Measurements from ENCODE around the gene NFATC1.

NFATC1 gene

DNA sequence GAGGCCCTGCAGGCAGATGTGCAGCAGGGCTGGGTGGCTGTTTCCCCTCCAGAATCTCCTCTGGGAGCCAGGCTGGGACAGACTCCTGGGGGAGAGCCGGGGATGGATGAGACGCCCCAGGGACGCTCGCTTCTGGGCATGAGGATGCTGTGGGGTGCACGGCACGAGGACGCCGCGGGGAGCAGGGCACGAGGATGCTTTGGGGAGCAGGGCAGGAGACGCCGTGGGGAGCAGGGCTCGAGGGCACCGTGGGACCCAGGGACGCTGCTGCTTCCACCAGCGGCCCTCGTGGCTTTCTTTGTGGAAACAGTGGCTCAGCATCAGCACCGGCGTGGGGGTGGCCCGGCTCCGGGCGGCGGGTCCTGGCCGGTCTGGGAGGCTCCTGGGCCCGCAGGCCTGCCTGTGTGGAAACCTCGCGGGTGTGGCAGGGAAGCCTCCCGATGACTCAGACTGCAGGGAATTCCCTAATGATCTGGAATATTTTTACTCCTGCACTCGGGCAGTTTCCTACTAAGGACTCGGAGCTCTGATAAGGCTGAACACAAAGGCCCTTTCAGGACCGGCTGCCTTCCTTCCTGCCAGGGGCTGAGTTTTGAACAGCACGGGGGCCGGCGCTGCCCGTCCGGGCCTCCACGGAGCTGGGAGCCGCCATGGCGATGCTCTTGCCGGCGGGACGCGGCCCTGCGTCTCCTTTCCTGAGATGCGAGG is 62.6 kb downstream of the NFATC1 start:
- peak; percentile 49 for DNase-seq (ENCODE audit: low read depth)

DNA sequence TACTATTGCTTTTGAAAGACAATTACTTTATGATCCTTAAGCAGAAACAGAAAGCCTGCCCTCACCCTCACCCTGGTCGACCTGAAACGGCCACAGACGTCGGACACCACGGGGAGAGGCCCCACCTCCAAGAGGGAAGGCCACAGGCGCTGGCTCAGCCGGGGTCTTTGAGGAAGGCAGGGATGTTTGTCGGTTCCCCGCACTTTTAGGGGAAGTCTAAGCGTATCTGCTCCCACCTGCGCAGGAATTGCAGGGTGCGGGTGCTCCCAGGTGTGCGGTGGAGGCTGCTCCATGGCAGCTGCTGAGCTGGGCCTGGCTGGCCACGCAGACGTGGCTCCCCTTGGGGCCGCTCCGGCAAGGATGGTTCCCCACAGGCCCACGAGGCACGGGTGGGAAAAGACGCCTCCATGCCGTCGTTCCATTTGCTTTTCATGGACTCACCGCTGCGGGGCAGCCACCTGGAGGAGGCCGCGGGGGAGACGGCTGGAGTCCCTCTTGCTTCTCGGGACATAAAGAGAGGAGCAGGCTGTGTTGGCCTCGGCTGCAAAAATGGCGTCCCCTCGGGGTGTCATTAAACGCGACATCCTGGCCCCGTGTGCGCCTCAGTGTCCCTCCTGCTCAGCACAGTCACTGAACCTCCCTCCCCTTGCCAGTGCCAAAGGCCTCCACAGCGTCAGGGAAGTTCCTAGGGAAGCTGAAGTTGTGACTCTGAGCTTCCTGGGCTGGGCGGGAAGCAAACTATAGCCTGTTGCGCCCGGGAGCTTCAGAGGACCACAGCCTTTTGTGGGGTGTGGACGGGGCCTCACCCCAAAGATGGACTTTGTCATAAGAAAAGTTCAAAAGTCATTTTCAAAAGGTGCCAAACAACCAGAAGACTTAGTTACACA is 63.4 kb downstream of the NFATC1 start:
- DNase-seq (ENCODE audit: low read depth), result no peak

DNA sequence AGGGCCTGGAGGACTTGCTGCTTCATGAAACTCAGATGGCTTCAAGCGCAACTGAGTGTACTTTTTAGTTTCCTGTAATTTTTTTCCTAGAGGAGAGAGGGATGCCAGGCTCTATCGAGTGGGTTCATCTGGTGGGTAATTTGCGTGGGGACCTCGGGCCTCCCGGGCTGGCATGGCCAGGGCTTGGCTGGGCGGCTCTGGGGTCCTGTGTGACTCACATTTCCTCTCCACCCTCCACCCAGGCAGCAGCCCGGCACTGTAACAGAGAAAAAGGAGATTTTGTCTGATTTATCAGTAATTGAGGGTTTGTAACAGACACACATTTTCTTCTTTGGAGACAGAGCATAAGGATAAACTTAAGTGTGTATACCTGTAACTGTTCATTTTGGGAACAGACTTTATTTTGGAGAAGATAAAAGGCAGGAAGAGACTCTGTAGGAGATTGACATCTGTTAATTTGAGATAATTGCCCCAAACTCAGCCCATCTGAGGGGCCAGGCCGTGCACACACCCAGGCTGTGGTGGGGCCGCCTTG is 64.3 kb downstream of the NFATC1 start:
- no peak for DNase-seq (ENCODE audit: low read depth)

DNA sequence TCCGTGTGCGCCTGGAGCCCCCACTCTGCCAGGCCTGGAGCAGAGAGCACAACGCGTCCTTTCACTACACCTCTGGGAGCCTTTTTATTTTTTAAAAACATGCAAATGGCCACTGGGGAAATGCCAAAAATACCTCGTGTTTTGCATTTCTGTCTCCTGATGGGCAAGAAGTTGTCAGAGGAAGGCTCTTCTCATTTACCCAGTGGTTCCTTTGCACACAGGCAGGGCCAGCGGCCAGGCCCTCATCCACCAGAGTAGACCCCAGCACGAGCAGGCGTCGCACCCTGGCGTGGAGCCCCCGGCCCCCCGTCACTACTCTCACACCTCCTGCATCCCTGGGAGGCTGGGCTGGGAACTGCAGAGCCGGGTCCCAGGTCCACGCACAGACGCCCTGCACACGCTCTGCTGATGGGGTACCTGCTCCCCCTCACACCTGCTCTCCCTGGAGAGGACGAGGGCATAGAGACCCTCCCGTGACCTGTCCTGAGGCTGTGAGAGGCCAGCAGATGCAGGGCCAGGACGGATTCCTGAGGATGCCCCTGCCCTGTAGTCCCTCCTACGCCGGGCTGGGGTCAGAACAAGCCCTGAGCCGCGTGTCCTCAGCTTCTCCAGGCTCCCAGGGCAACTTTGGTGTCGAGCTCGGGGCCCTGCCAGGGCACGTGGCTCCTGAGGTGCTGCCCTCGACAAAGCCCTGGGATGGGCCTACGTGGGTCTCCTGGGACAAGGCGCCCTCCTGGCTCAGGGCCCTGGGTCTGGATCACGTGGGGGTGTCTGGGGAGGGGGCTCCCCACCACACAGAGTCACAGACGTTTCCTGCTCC is 65.0 kb downstream of the NFATC1 start:
- DNase-seq (ENCODE audit: low read depth), result no peak

DNA sequence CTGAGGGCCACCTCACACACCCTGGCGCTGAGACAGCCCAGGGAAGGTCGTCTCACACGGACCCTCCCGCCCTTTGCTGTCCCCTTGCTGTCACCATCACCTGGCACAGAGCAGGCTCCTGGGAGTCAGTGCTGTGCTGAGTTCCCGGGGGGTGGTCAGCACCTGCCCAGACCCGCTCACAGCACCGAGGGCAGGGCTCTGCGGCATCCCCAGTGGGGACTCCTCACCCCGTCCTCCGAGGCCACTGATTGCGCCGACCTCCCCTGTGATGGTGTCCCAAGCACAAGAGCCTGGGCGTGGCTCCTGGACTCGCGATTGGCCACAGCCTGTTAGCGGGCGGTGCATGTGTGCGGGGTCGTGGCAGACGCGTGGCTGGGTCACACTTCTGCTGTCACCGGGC is 65.9 kb downstream of the NFATC1 start:
- DNase-seq (ENCODE audit: low read depth), result no peak

DNA sequence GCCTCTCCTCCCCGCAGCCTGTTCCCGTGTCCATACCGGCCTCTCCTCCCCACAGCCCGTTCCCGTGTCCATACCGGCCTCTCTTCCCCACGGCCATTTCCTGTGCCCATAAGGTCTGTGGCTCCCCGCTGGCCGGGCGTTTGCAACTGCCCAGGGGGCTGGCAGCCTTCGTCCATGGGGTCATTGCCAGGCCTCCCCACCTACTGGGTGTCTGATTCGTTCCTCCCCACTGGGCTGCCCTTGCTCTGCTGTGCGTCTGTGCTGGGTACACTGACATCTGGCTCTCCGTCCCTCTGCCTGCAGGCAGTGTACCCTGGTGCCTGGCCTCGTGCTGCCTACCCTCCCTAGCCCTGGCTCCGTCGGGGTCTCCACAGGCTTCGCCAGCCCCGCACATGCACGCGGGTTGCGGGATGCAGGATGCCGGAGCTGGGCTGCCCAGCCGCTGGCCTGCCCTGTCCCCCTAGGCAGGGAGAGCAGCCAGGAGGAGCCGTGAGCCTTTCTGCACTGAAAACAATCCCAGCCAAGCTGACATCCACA is 67.8 kb downstream of the NFATC1 start:
- DNase-seq (ENCODE audit: low read depth), result no peak

DNA sequence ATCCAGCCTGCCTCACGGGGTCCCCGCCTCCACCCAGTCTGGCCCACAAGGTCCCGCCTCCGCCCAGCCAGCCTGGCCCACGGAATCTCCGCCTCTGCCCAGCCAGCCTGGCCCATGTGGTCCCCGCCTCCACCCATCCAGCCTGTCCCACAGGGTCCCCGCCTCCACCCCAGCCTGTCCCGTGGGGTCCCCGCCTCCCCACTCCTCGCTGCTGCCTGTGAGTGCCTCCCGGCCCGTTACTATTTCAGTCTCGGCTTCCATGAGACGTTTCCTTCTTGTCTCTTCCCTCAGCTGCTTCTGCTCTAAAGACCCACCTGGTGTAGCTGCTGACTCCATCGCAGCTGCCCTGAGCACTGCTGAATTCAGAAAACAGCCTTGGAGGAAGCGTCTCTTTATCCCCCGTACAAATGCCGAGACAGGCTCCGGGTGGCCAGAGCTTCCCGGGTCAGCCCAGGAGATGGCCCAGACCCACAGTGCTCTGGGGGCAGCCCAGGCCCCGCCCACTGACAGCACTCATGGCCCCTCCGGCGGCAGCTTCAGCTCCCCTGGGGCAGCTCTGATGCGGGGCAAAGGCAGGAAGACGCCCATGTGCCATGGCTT is 69.8 kb downstream of the NFATC1 start:
- DNase-seq (ENCODE audit: low read depth), result no peak

DNA sequence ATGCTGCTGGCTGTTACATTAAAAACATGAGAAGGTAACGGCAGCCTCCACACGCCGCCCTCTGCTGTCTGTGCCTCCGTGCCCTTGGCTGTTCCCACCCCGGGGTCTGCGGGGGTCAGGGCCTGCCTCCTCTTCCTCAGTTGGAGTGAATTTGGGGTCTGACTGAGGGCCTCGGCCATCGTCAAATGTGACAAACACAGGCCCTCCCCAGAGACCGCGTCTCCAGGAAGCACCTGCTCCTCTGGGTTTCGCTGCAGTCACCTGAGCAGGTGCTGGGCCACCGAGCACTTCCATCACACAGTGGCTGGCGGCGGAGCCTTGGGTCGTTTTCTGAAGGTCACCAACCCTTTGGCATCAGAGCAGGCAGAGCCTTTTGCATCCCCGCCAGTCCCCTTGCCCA is 70.9 kb downstream of the NFATC1 start:
- DNase-seq (ENCODE audit: low read depth), result no peak

DNA sequence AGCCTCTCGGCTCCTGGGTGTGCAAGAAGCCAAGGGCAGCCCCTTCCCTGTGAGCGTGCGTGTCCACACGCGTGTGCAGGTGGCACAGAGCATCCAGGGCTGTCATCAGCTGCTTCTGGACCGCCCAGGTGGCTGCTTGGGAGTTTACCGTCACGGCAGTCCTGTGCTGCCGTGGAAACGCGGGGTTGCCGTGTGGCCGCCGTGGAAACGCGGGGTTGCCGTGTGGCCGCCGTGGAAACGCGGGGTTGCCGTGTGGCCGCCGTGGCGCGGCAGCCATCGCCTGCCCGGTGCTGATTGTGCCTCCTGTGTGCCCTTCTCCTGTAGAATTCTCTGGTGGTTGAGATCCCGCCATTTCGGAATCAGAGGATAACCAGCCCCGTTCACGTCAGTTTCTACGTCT is 71.4 kb downstream of the NFATC1 start:
- no peak for DNase-seq (ENCODE audit: low read depth)

DNA sequence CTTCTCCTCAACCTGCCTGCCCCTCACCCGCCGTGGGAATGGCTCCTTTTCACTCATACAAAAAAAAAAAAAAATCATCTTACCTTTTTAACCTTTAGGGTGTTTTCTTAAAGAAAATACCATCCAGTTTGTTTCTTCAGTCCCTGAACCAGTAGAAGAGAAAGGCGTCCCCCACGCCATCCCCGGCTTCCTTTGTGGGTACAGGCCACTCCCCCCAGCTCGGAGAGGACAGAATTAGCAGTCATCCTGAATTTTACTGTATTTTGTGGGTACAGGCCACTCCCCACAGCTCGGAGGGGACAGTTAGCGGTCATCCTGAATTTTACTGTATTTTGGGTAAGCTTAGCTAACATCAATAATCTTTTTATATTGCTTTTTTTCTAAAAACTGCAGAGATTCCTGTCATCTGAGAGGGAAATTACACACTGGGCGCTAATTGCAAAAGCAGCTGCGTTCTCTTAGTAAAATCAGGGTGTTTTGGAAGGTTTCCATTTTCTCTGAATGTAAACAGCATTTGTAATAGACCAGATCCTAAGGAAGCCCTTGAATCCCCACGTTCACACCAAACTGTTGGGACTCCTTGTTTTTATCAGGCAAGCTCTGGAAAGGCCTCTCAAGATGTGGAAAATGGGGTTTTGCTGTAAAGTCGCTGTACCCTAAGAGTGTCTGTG is 72.5 kb downstream of the NFATC1 start:
- DNase-seq (ENCODE audit: low read depth), result no peak

DNA sequence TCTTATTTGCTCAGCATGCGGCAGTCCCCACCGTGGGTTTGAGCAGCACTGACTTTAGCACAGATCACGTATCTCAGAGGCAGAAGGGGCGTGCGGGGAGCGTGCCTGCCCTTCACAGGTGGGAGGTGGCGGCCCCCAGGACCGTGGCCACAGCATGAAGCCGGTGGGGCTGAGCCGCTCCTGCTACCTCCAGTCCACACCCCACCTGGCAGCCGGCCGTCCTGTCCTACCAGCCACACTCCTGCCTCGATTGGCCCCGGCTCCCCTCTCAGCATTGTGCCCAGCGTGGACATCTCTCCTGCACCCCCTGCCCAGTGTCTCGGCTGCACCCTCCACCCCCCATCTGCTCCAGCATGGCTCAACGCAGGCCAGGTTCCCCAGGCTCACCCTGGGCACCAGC is 73.6 kb downstream of the NFATC1 start:
- no peak for DNase-seq (ENCODE audit: low read depth)

DNA sequence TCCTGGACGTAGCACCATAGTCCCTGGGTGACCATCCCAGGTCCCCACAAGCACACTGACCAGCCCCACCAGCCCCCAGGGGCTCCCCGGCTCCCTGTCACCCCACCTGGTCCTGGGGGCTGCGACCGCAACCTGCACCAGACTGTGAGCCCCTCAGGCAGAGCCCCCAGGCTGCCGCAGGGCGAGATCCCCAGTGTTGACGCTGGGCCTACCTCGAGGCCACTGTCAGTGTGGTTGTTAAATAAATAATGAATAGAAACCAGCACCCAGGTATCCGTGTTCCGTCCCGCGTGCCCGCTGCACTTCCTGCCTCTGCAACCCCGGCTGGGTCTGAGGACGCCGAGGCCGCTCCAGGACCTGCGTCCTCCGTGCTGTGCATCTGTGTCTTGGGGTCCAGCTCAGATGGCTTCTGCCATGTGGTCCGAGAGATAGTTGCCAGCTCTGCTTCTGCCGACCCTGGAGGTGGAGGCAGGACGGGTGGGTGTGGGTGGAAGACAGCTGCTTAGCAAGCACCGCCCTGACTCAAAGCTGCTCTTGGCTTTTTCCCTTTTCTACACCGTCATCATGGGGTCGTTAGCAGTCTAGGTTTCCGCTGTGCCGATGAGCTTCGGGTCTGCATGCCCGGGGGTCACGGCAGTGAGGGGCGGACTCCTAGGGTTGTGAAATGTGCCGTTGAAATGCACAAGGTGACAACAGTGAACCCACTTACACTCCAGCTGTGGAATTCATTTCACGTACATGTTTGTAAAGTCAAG is 74.2 kb downstream of the NFATC1 start:
- DNase-seq (ENCODE audit: low read depth), result no peak

DNA sequence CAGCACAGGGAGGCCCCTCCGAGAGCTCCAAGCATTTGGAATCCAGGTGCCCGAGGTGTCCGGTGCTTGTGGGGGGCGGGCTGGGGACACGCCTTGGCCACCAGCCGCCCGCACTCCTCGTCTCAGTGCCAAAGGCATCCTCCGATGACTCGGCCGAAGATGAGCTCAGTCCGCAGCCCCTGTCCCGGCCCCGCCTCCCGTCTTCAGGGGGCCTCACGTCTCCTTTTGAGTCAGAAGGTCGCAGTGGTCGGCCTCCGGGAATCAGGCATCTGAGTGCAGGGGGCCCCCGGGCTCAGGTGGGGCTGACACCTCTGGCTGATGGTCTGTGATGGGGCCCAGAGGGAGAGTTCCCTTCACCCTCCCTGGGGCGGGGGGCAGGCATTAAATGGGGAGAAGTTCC is 74.8 kb downstream of the NFATC1 start:
- no peak for DNase-seq (ENCODE audit: low read depth)

DNA sequence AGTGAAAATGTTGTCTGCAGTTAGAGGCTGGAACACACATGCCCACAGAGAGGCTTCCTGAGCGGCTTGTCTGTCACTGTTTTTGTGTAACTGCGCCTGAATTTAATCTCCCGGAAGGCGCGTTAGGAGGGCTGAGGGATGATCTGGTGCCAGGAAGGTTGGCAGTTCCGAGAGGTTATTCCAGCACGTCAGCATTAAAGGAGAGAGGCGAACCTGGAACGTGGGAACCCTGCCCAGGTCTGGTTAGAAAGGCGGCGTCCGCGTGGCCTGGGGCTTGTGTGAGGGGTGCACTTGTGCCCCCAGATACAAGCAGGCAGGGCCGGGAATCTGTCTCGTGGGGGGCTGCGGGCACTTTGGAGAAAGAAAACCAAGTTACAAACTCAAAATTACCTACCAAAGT is 75.3 kb downstream of the NFATC1 start:
- DNase-seq (ENCODE audit: low read depth), result no peak

DNA sequence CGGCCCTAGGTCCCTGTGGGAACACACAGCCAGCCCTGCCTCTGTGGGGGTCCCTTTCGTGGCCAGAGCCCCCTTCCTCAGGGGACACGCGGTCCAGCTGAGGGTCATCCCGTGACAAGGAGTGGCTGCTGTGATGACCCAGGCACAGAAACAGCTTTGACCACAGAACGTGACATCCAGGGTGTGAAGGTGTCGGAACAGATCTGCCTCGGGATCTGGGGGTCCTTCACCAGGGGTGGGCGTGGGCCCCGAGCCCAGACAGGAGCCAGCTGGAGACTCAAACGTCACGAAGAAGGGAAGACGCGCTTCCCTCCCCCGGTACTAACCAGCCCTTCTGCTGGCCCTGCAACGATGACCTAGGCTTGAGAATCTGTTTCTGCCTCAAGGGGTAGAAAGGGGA is 75.9 kb downstream of the NFATC1 start:
- DNase-seq (ENCODE audit: low read depth), result no peak

DNA sequence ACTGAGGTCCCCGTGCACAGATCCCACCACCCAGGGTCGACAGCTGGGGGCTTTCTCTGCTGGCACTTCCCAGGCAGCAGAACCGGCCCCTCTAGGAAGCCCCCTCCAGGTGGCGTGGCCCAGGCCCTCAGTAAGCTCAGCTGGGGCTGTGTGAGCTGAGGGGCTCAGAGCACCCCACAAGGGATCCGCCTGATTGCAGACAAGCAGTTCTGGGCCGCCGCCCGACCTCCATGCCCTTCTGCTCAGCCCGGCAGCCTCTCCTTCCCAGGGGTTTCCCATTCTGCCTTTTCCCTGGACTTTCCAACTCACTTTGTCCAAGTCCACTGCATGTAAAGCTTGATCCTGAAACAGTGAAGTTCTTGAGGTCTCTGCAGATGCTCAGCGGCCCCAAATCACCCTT is 76.4 kb downstream of the NFATC1 start:
- no peak for DNase-seq (ENCODE audit: low read depth)

DNA sequence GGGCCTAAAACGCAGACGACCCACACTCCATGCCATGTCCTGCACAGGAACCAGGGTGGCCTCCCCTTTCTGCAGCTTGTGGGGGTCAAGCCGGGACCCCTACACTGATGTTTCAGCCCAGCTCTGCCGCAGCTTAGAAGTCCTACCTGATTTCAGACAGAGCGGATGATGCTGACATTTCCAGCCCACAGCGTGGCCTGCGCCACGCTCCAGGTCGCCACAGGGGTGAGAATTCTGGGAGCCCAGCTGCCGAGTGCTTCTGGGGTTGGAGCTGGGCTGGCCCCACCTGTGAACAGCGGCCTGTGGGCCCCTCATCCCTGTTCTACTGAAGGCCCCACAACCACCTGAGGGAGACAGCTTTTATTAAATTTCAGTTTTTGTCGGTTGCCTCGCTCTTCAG is 77.2 kb downstream of the NFATC1 start:
- DNase-seq (ENCODE audit: low read depth), result no peak

DNA sequence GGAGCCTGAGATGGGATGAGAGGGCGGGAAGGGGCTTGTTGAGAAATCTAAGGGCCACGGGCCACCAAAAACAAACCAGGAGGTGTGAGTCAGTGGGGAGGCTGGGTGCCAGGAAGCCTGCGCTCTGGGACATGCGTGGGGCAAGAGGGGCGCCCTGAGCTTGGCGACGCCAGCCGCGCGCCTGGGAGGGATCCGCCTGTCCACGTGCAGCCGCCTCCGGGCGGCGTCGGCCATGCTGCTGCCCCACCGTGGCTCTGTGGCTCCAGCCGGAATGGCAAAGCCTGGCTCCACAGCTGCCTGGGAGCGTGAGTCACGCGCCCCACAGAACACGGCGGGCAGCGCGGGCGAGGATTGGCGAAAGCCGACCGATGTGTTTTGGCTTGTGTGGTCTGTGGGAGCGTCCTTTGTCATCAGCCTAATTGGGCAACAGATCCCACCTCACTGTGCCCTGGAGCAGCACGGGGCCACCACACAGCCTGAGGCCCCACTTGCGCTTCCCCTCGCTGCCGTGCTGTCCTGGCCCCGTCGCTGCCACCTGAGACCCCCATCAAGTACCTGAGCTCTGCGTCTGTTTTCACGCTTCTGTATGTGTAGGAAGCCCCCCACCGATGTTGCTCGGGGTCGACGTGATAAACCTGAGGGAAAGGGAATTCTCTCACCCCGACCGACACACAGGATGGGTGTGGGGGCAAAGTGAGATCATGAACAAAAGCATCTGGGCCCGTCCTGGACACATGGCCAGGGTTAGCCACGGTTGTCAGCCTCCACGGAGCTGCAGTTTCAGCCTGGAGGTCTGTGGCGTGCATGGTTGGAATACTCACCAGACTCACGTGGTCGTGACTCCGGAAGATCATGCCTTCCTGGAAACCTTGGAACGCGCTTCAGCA is 80.5 kb downstream of the NFATC1 start:
- no peak for DNase-seq (ENCODE audit: low read depth)

DNA sequence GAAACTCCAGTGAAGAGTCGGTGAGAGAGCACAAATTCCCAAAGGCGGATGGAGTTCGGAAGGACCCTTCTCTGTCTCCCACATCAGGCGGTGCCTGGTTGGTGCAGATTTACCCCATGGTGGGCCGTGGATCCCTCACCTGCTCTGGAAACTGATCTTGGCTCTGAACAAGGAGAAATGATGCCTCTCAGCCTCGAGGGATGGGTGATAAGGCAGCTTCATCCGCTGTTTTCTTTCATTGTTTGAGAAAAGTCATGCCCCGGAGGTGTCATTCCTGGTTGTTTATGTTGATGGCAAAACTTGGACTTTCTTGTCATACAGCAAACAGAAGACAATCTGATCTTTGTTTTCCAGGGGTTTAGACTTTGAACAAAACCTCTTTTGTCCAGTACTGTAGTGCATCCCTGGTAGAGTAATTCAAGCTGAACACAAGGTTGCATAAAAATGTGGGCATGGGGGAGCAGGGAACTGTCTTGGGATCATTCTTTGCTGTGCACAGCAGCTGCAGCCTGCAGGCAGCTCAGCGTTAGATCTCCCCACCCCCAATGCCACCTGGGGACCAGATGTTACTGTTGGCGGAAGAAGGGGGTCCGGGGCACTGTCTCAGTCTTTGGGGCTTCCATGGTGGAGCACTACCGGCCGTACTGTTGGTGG is 81.3 kb downstream of the NFATC1 start:
- DNase-seq (ENCODE audit: low read depth), result no peak
